Measurements from ENCODE around the gene ARHGAP33. TPM values are rescaled to one million over a fixed set of nuclear protein-coding genes. Genes with fewer than 3 reads are reported as not detected.

The ARHGAP33 gene
- total RNA-seq, 1 experiment from 2014 or later: 43.9 TPM

DNA sequence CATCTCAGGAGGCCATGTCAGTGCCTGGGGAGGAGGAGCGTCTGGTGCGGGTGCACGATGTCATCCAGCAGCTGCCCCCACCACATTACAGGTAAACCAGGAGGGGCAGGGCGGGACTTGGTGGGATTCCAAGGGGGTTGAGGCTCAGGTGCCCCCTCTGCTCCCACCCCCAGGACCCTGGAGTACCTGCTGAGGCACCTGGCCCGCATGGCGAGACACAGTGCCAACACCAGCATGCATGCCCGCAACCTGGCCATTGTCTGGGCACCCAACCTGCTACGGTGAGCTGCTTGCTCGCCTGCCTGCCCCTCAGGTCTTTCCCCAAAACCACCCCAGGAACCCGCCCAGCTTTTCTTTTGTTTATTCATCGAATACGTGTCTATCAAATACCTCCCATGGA is 7.2 kb downstream of the ARHGAP33 start:
- Mint-ChIP-seq H3K27me3 (ENCODE audit: low read depth) (peaks cover 5% of the 10 kb centered on the region), H3K4me1 (peaks cover 34% of the 10 kb centered on the region), H3K36me3 (no peaks in the 10 kb centered on the region), H3K27ac (no peak overlapping the region; the same call in 1 of the 2 replicates), H3K4me3 (no peak overlapping the region), H3K9me3 (no peaks in the 10 kb centered on the region)
- POLR2A ChIA-PET: no interaction called here
- CTCF ChIA-PET: no interaction called here
- no peak for DNase-seq (ENCODE audit: low spot score)
- ATAC-seq: no peak
- no peak for TF ChIP-seq ELF4 (CRISPR knock-in tag; IDR thresholded peaks at IDR 0.05; ENCODE audit: low read depth)
- no peak for TF ChIP-seq GABPB1 (CRISPR knock-in tag; IDR thresholded peaks at IDR 0.05)
- TF ChIP-seq, protein P1, sequence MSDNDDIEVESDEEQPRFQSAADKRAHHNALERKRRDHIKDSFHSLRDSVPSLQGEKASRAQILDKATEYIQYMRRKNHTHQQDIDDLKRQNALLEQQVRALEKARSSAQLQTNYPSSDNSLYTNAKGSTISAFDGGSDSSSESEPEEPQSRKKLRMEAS (CRISPR knock-in tag; IDR thresholded peaks at IDR 0.05): no peak
- TF ChIP-seq IRF2 (CRISPR knock-in tag; IDR thresholded peaks at IDR 0.05; ENCODE audit: borderline replicate concordance, low read depth): no peak
- no peak for TF ChIP-seq ZNF138 (CRISPR knock-in tag; conservative IDR thresholded peaks at IDR 0.05)

DNA sequence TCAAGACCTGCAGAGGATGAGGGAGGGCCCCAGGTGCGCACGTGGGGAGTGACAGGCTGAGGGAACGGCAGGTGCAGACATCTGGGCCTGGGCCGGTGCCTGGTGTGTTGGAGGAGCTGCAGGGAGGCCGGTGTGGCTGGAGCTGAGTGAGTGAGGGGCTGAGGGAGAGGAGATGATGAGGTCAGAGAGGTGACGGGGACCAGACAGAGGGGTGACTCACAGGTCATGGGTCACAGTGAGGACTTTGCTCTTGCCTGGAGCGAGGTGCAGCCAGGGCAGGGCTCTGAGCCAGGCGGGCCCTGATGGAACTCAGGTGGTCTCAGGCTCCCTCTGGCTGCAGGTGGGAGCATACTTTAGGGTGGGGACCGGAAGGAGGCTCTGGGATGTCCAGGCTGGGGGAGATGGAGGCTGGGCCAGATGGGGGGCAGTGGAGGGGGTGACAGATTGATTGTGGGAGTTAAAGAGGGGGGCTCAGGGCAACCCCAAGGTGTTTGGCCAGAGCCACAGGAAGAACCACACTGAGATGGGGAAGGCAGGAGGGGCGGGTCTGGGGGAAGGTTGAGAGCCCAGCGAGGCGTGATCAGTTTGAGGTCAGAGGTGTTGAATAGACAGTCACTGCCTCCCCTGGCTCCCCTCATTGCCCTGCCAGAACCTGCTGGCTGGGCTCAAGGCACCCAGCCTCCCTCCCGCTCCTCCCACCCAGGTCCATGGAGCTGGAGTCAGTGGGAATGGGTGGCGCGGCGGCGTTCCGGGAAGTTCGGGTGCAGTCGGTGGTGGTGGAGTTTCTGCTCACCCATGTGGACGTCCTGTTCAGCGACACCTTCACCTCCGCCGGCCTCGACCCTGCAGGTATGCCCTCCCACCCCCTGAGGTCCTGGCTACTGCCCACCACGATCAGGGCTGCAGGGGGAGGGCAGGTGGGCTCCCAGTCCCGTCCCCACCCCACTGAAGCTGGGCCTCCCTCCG is 8.4 kb downstream of the ARHGAP33 start:
- ChIA-PET POLR2A (interaction anchor here (0.7 to 1.6 kb wide), 7 partner anchors 26 to 226 kb away, joined by 3 to 10 read pairs (median 3); partner anchors contain the start of genes COX6B1, HSPB6, IGFLR1 and PROSER3), CTCF (interaction anchor here (0.6 to 2.8 kb wide), 55 partner anchors 8 to 327 kb away, joined by 3 to 41 read pairs (median 7); partner anchors contain the start of genes APLP1, ARHGAP33, HAUS5 and HSPB6)
- peaks cover 29% of the 10 kb centered on the region for H3K4me1 Mint-ChIP-seq
- no peaks in the 10 kb centered on the region for H3K27me3 Mint-ChIP-seq (ENCODE audit: low read depth)
- no peaks in the 10 kb centered on the region for H3K9me3 Mint-ChIP-seq
- TF ChIP-seq SMAD3 (CRISPR knock-in tag; IDR thresholded peaks at IDR 0.05; ENCODE audit: borderline replicate concordance) (no peak), NR2C2 (CRISPR knock-in tag; IDR thresholded peaks at IDR 0.05) (no peak), RORB (CRISPR knock-in tag; IDR thresholded peaks at IDR 0.05) (no peak), TCF7 (CRISPR knock-in tag; IDR thresholded peaks at IDR 0.05; ENCODE audit: low read depth) (no peak), CBFB (CRISPR knock-in tag; IDR thresholded peaks at IDR 0.05; ENCODE audit: low read depth) (no peak), NFYB (CRISPR knock-in tag; conservative IDR thresholded peaks at IDR 0.05; ENCODE audit: low read depth) (no peak), ZBTB21 (CRISPR knock-in tag; IDR thresholded peaks at IDR 0.05; ENCODE audit: borderline replicate concordance) (no peak; the same call in 1 of the 2 replicates), ETV6 (CRISPR knock-in tag; IDR thresholded peaks at IDR 0.05) (no peak), FOXP1 (CRISPR knock-in tag; IDR thresholded peaks at IDR 0.05; ENCODE audit: borderline replicate concordance) (no peak), ELF4 (CRISPR knock-in tag; IDR thresholded peaks at IDR 0.05; ENCODE audit: low read depth) (no peak), ZNF219 (CRISPR knock-in tag; IDR thresholded peaks at IDR 0.05; ENCODE audit: borderline replicate concordance) (no peak), JUN (CRISPR knock-in tag; IDR thresholded peaks at IDR 0.05) (no peak)
- TF ChIP-seq, protein P2, sequence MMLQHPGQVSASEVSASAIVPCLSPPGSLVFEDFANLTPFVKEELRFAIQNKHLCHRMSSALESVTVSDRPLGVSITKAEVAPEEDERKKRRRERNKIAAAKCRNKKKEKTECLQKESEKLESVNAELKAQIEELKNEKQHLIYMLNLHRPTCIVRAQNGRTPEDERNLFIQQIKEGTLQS (CRISPR knock-in tag; conservative IDR thresholded peaks at IDR 0.05): no peak
- TF ChIP-seq, protein P3, sequence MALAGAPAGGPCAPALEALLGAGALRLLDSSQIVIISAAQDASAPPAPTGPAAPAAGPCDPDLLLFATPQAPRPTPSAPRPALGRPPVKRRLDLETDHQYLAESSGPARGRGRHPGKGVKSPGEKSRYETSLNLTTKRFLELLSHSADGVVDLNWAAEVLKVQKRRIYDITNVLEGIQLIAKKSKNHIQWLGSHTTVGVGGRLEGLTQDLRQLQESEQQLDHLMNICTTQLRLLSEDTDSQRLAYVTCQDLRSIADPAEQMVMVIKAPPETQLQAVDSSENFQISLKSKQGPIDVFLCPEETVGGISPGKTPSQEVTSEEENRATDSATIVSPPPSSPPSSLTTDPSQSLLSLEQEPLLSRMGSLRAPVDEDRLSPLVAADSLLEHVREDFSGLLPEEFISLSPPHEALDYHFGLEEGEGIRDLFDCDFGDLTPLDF (CRISPR knock-in tag; IDR thresholded peaks at IDR 0.05): no peak
- TF ChIP-seq, protein P1 (CRISPR knock-in tag; IDR thresholded peaks at IDR 0.05): no peak
- TF ChIP-seq, protein P4, sequence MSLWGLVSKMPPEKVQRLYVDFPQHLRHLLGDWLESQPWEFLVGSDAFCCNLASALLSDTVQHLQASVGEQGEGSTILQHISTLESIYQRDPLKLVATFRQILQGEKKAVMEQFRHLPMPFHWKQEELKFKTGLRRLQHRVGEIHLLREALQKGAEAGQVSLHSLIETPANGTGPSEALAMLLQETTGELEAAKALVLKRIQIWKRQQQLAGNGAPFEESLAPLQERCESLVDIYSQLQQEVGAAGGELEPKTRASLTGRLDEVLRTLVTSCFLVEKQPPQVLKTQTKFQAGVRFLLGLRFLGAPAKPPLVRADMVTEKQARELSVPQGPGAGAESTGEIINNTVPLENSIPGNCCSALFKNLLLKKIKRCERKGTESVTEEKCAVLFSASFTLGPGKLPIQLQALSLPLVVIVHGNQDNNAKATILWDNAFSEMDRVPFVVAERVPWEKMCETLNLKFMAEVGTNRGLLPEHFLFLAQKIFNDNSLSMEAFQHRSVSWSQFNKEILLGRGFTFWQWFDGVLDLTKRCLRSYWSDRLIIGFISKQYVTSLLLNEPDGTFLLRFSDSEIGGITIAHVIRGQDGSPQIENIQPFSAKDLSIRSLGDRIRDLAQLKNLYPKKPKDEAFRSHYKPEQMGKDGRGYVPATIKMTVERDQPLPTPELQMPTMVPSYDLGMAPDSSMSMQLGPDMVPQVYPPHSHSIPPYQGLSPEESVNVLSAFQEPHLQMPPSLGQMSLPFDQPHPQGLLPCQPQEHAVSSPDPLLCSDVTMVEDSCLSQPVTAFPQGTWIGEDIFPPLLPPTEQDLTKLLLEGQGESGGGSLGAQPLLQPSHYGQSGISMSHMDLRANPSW (CRISPR knock-in tag; conservative IDR thresholded peaks at IDR 0.05; ENCODE audit: low read depth): no peak
- TF ChIP-seq, protein P5, sequence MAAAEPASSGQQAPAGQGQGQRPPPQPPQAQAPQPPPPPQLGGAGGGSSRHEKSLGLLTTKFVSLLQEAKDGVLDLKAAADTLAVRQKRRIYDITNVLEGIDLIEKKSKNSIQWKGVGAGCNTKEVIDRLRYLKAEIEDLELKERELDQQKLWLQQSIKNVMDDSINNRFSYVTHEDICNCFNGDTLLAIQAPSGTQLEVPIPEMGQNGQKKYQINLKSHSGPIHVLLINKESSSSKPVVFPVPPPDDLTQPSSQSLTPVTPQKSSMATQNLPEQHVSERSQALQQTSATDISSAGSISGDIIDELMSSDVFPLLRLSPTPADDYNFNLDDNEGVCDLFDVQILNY (CRISPR knock-in tag; IDR thresholded peaks at IDR 0.05): no peak
- peak overlapping the region; percentile 65 for H3K4me3 Mint-ChIP-seq
- no peaks in the 10 kb centered on the region for H3K36me3 Mint-ChIP-seq
- peak overlapping the region; percentile 5; the same call in 1 of the 2 replicates for H3K27ac Mint-ChIP-seq
- ATAC-seq: peak; percentile 39
- peak; percentile 64 for DNase-seq (ENCODE audit: low spot score)

Data from WTC11 (cell line).